Colonic mucosa (tissue), 4 donors: ENCODE data around the gene PARM1. TPM values are rescaled to one million over a fixed set of nuclear protein-coding genes. Genes with fewer than 3 reads are reported as not detected.

Experiments used
- DNase-seq: peaks from one replicate; pipeline ENCODE4 v3.0.0-alpha.2; 2020
- H3K27ac ChIP-seq: fragments of 200-600 bp; one replicate; pipeline ENCODE4 v1.8.0; 2021
- H3K27me3 ChIP-seq: fragments of 200-600 bp; one replicate; pipeline ENCODE4 v1.8.0; 2021
- H3K36me3 ChIP-seq: fragments of 200-600 bp; one replicate; pipeline ENCODE4 v1.8.0; 2021
- H3K4me1 ChIP-seq: fragments of 200-600 bp; one replicate; pipeline ENCODE4 v1.8.0; 2021; ENCODE audit warnings: mild to moderate bottlenecking
- H3K4me3 ChIP-seq: fragments of 200-600 bp; one replicate; pipeline ENCODE4 v1.8.0; 2021
- H3K9ac ChIP-seq, 2 donors: one replicate each; pipeline ENCODE4 v1.7.0; 2013; ENCODE audit warnings: control low read depth in 2 of 2, low read depth in 2 of 2, low read length in 2 of 2
- H3K9me3 ChIP-seq: fragments of 200-600 bp; one replicate; pipeline ENCODE4 v1.8.0; 2021
- intact Hi-C: fragments of 100-400 bp; cut with DNase I; formaldehyde crosslinking; loops from one replicate; pipeline ENCODE4 v1.14.1; 2022
- total RNA-seq, 2 donors: library from RNA; stranded (reverse); fragmentation: NEBNext Ultra II Directional in 1 of 2; extraction: Animal tissue kit (Norgen Biotek cat#: 25700) in 1 of 2; gene quantifications; one replicate each; pipeline ENCODE4 v1.2.1, GENCODE V29; 2021
- TF ChIP-seq, protein P1 (sequence below): fragments of 200-600 bp; IDR thresholded peaks from one replicate; pipeline ENCODE4 v1.8.0; 2022; ENCODE audit warnings: antibody characterized with exemption, mild to moderate bottlenecking
- donor health status: healthy.
- donor health status: DM: no; HTN: no; CAD: no.
- donor health status: DM: no; HTN: no; CAD: no.

The PARM1 gene
- total RNA-seq, 2 donors from 2014 or later: 165 to 280 TPM

DNA sequence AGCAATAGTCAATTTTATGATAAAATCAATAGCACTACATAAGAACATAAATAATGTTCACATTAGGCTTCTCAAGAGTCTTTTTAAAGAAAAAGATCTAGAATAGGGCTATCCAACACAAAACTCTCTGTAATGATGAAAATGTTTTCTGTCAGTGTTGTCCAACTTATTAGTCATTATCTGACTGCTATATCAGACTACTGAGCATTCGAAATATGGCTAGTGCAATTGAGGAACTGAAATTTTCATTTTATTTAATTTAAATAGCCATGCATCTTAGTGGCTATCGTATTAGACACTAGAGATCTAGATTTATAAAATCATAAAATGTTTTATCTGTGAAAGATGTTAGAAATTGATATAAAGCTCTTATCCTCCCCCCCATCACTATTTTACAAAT is 26.0 kb downstream of the PARM1 start:
- Histone ChIP-seq H3K4me1 (no peaks in the 10 kb centered on the region), H3K36me3 (no peaks in the 10 kb centered on the region), H3K9me3 (no peaks in the 10 kb centered on the region), H3K27ac (no peak overlapping the region), H3K9ac (no peak overlapping the region), H3K27me3 (no peaks in the 10 kb centered on the region), H3K4me3 (no peak overlapping the region)
- no peak for DNase-seq
- intact Hi-C loops: no loop called here
- TF ChIP-seq, protein P1, sequence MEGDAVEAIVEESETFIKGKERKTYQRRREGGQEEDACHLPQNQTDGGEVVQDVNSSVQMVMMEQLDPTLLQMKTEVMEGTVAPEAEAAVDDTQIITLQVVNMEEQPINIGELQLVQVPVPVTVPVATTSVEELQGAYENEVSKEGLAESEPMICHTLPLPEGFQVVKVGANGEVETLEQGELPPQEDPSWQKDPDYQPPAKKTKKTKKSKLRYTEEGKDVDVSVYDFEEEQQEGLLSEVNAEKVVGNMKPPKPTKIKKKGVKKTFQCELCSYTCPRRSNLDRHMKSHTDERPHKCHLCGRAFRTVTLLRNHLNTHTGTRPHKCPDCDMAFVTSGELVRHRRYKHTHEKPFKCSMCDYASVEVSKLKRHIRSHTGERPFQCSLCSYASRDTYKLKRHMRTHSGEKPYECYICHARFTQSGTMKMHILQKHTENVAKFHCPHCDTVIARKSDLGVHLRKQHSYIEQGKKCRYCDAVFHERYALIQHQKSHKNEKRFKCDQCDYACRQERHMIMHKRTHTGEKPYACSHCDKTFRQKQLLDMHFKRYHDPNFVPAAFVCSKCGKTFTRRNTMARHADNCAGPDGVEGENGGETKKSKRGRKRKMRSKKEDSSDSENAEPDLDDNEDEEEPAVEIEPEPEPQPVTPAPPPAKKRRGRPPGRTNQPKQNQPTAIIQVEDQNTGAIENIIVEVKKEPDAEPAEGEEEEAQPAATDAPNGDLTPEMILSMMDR: no peak

DNA sequence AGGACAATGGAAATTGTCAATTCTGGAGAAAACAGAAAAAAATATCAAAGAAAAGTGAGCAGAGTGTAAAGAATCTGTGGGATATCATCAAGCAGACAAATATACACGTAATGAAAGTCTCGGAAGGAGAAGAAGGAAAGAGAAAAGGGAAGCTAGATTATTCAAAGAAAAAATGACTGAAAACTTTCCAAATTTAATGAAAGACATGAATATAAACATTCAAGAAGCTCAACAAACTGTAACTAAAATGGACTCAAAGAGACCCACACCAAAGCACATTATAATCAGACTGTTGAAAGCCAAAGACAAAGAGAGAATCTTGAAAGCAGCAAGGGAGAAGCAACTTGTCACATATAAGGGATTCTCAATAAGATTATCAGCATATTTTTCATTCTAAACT is 28.3 kb downstream of the PARM1 start:
- no peaks in the 10 kb centered on the region for H3K9me3 ChIP-seq
- no peak overlapping the region for H3K9ac ChIP-seq
- no peaks in the 10 kb centered on the region for H3K27me3 ChIP-seq
- no peak overlapping the region for H3K27ac ChIP-seq
- H3K4me1 ChIP-seq: no peaks in the 10 kb centered on the region
- no peaks in the 10 kb centered on the region for H3K36me3 ChIP-seq
- TF ChIP-seq, protein P1: no peak
- no peak overlapping the region for H3K4me3 ChIP-seq
- intact Hi-C loops: no loop called here
- no peak for DNase-seq

DNA sequence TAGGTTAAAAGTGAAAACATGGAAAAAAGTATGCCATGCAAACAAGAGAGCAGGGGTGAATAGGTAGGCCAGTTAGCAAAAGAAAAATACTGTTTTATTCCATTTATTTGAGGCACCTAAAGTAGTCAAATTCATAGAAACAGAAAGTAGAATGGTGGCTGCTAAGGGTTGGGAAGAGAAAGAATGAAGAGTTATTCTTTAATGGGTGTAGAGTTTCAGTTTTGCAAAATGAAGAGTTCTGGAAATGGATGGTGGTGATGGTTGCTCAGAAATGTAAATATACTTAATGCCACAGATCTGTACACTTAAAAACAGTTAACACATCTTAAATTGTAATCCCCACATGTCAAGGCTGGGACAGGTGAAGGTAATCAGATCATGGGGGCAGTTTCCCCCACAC is 29.7 kb downstream of the PARM1 start:
- H3K27ac ChIP-seq: no peak overlapping the region
- H3K4me1 ChIP-seq: no peaks in the 10 kb centered on the region
- no peaks in the 10 kb centered on the region for H3K9me3 ChIP-seq
- H3K4me3 ChIP-seq: no peak overlapping the region
- TF ChIP-seq, protein P1: no peak
- DNase-seq: no peak
- intact Hi-C loops: no loop called here
- H3K36me3 ChIP-seq: no peaks in the 10 kb centered on the region
- H3K9ac ChIP-seq: no peak overlapping the region
- no peaks in the 10 kb centered on the region for H3K27me3 ChIP-seq

DNA sequence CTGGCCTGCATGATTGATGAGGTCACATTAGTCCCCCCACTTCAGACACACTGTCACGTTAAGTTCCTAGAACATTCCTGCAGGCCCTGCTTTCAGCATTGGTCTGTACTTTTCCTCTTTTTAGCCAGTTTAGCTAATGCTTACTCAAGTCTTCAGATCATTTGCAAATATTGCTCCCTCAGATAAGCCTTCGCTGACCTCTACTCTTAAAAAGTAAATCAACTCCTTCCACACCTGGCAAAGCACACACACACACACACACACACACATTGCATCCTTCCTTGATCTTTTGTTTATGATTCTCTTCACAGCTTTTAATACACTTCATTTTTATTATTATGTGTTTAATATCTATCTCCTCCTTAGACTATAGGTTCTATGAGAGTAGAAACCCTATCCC is 31.4 kb downstream of the PARM1 start:
- no peak overlapping the region for H3K4me3 ChIP-seq
- H3K27me3 ChIP-seq: no peaks in the 10 kb centered on the region
- intact Hi-C loops: no loop called here
- H3K9ac ChIP-seq: no peak overlapping the region
- no peaks in the 10 kb centered on the region for H3K4me1 ChIP-seq
- TF ChIP-seq, protein P1: no peak
- DNase-seq: no peak
- H3K9me3 ChIP-seq: no peaks in the 10 kb centered on the region
- no peak overlapping the region for H3K27ac ChIP-seq
- H3K36me3 ChIP-seq: no peaks in the 10 kb centered on the region

DNA sequence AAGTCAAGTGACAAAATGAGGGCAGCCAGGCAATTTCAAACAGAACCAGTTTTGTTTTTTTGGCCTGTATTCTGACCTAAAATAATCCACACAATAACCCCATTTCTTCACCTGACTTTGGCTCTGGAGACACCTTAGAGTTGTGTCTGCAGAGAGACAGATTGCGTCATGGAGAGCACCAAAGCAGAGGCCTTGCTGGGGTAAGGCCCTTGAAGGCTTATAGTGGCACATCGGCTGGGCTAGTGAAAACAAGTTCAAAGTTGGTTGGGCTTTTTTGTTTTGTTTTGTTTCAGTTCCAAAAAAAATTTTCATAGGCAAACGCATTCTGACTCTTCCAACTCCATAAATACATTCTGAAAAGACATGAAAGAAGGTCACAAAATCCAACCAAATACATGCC is 34.4 kb downstream of the PARM1 start:
- Histone ChIP-seq H3K9ac (no peak overlapping the region), H3K27me3 (no peaks in the 10 kb centered on the region), H3K4me1 (no peaks in the 10 kb centered on the region), H3K4me3 (no peak overlapping the region), H3K36me3 (no peaks in the 10 kb centered on the region), H3K9me3 (no peaks in the 10 kb centered on the region), H3K27ac (no peak overlapping the region)
- no peak for DNase-seq
- intact Hi-C loops: no loop called here
- TF ChIP-seq, protein P1: no peak
